ENCODE measurements around the gene SHPK. TPM values are rescaled to one million over a fixed set of nuclear protein-coding genes. Genes with fewer than 3 reads are reported as not detected.

SHPK gene
- total and polyA plus RNA-seq, 4 donors = 9.3 to 66.6 (median 17.0) TPM

DNA sequence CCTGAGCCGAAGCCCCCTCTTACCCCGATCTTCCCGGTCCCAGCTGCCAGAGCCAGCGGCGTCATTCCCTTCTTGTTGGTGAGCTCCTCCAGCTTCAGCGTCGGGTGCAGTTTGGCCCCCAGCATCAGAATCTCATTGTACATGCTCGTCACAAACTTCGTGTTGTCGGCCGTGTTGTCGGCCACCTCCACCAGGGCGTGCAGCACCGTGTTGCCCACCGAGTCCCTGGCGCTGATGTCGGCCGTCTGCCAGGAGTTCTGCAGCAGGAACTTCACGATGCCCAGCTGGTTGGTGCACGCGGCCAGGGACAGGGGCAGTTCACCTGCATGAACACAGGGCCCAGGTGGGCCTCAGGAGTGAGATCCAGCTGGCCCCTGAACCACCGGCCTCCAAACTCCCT, 46.3 kb downstream of the SHPK start:
- TF ChIP-seq RAD21 (IDR thresholded peaks at IDR 0.05) (no peak), TAF1 (conservative IDR thresholded peaks at IDR 0.05) (no peak), GABPA (IDR thresholded peaks at IDR 0.05 in 1 of 2, conservative IDR thresholded peaks at IDR 0.05 in 1 of 2) (no peak), HNF4G (IDR thresholded peaks at IDR 0.05) (no peak), YY1 (IDR thresholded peaks at IDR 0.05) (no peak), NR2F2 (IDR thresholded peaks at IDR 0.05) (no peak), EGR1 (IDR thresholded peaks at IDR 0.05; ENCODE audit: low read depth in 2 of 2) (no peak)
- TF ChIP-seq, protein P1, sequence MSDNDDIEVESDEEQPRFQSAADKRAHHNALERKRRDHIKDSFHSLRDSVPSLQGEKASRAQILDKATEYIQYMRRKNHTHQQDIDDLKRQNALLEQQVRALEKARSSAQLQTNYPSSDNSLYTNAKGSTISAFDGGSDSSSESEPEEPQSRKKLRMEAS (IDR thresholded peaks at IDR 0.05) = no peak
- TF ChIP-seq, protein P2, sequence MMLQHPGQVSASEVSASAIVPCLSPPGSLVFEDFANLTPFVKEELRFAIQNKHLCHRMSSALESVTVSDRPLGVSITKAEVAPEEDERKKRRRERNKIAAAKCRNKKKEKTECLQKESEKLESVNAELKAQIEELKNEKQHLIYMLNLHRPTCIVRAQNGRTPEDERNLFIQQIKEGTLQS (IDR thresholded peaks at IDR 0.05) = no peak
- TF ChIP-seq, protein P3, sequence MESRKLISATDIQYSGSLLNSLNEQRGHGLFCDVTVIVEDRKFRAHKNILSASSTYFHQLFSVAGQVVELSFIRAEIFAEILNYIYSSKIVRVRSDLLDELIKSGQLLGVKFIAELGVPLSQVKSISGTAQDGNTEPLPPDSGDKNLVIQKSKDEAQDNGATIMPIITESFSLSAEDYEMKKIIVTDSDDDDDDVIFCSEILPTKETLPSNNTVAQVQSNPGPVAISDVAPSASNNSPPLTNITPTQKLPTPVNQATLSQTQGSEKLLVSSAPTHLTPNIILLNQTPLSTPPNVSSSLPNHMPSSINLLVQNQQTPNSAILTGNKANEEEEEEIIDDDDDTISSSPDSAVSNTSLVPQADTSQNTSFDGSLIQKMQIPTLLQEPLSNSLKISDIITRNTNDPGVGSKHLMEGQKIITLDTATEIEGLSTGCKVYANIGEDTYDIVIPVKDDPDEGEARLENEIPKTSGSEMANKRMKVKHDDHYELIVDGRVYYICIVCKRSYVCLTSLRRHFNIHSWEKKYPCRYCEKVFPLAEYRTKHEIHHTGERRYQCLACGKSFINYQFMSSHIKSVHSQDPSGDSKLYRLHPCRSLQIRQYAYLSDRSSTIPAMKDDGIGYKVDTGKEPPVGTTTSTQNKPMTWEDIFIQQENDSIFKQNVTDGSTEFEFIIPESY (IDR thresholded peaks at IDR 0.05) = no peak
- TF ChIP-seq, protein P4, sequence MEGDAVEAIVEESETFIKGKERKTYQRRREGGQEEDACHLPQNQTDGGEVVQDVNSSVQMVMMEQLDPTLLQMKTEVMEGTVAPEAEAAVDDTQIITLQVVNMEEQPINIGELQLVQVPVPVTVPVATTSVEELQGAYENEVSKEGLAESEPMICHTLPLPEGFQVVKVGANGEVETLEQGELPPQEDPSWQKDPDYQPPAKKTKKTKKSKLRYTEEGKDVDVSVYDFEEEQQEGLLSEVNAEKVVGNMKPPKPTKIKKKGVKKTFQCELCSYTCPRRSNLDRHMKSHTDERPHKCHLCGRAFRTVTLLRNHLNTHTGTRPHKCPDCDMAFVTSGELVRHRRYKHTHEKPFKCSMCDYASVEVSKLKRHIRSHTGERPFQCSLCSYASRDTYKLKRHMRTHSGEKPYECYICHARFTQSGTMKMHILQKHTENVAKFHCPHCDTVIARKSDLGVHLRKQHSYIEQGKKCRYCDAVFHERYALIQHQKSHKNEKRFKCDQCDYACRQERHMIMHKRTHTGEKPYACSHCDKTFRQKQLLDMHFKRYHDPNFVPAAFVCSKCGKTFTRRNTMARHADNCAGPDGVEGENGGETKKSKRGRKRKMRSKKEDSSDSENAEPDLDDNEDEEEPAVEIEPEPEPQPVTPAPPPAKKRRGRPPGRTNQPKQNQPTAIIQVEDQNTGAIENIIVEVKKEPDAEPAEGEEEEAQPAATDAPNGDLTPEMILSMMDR (IDR thresholded peaks at IDR 0.05; ENCODE audit: low read depth, low read length, missing input control) = no peak
- Histone ChIP-seq H3K36me3 (ENCODE audit: control insufficient read depth in 4 of 4, insufficient read depth in 3 of 4, low read depth in 1 of 4, low read length in 3 of 4) (peaks cover 15 to 74% (median 37%) of the 10 kb centered on the region in 4 donors), H3K4me1 (ENCODE audit: control insufficient read depth in 4 of 4, insufficient read depth in 4 of 4, low read length in 3 of 4) (no peaks in the 10 kb centered on the region), H3K9me3 (ENCODE audit: control insufficient read depth in 4 of 4, low read length in 3 of 4) (no peaks in the 10 kb centered on the region), H3K4me3 (ENCODE audit: low read depth in 1 of 3, low read length in 3 of 3) (no peak overlapping the region), H3K27ac (ENCODE audit: low read depth in 1 of 2, low read length in 2 of 2) (no peak overlapping the region), H3K9ac (ENCODE audit: low read depth in 1 of 2, low read length in 2 of 2) (no peak overlapping the region), H3K27me3 (ENCODE audit: control insufficient read depth in 4 of 4, insufficient read depth in 4 of 4, low read length in 3 of 4) (no peaks in the 10 kb centered on the region)
- no peak for DNase-seq (ENCODE audit: low spot score)
- 98% methylated on average over 22 of the region's 22 CpGs for WGBS

DNA sequence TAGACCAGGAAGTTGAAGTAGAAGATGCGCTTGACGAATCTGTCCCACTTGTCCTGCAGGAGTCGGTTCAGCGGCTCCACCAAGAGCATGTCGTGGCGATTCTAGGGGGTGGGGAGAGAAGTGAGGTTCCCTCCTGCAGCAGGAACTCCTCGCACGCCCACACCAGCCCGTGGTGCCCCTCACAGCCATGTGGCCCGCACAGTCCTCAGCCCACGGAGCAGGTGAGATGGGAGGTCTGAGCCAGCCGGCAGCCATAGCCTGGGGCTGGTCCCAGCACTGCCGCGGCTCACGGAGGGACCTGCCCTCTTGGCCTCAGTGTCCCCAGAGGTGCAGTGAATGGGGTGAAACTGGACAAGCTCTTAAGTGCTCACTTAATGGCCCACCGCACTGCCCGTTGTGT, 50.2 kb downstream of the SHPK start:
- Histone ChIP-seq H3K4me3 (ENCODE audit: low read depth in 1 of 3, low read length in 3 of 3) (no peak overlapping the region), H3K4me1 (ENCODE audit: control insufficient read depth in 4 of 4, insufficient read depth in 4 of 4, low read length in 3 of 4) (no peaks in the 10 kb centered on the region), H3K9me3 (ENCODE audit: control insufficient read depth in 4 of 4, low read length in 3 of 4) (no peaks in the 10 kb centered on the region), H3K27me3 (ENCODE audit: control insufficient read depth in 4 of 4, insufficient read depth in 4 of 4, low read length in 3 of 4) (no peaks in the 10 kb centered on the region), H3K36me3 (ENCODE audit: control insufficient read depth in 4 of 4, insufficient read depth in 3 of 4, low read depth in 1 of 4, low read length in 3 of 4) (peaks cover 14 to 67% (median 40%) of the 10 kb centered on the region in 4 donors), H3K9ac (ENCODE audit: low read depth in 1 of 2, low read length in 2 of 2) (no peak overlapping the region), H3K27ac (ENCODE audit: low read depth in 1 of 2, low read length in 2 of 2) (no peak overlapping the region)
- 97% methylated on average over 17 of the region's 17 CpGs for WGBS
- DNase-seq (ENCODE audit: low spot score) = no peak
- no peak for TF ChIP-seq HNF4G (IDR thresholded peaks at IDR 0.05)
- TF ChIP-seq SP1 (IDR thresholded peaks at IDR 0.05) = no peak
- no peak for TF ChIP-seq EGR1 (IDR thresholded peaks at IDR 0.05; ENCODE audit: low read depth in 2 of 2)
- TF ChIP-seq, protein P3 (IDR thresholded peaks at IDR 0.05) = no peak
- TF ChIP-seq TAF1 (conservative IDR thresholded peaks at IDR 0.05) = no peak
- TF ChIP-seq, protein P5, sequence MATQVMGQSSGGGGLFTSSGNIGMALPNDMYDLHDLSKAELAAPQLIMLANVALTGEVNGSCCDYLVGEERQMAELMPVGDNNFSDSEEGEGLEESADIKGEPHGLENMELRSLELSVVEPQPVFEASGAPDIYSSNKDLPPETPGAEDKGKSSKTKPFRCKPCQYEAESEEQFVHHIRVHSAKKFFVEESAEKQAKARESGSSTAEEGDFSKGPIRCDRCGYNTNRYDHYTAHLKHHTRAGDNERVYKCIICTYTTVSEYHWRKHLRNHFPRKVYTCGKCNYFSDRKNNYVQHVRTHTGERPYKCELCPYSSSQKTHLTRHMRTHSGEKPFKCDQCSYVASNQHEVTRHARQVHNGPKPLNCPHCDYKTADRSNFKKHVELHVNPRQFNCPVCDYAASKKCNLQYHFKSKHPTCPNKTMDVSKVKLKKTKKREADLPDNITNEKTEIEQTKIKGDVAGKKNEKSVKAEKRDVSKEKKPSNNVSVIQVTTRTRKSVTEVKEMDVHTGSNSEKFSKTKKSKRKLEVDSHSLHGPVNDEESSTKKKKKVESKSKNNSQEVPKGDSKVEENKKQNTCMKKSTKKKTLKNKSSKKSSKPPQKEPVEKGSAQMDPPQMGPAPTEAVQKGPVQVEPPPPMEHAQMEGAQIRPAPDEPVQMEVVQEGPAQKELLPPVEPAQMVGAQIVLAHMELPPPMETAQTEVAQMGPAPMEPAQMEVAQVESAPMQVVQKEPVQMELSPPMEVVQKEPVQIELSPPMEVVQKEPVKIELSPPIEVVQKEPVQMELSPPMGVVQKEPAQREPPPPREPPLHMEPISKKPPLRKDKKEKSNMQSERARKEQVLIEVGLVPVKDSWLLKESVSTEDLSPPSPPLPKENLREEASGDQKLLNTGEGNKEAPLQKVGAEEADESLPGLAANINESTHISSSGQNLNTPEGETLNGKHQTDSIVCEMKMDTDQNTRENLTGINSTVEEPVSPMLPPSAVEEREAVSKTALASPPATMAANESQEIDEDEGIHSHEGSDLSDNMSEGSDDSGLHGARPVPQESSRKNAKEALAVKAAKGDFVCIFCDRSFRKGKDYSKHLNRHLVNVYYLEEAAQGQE (IDR thresholded peaks at IDR 0.05) = no peak
- TF ChIP-seq RAD21 (IDR thresholded peaks at IDR 0.05) = no peak
- no peak for TF ChIP-seq NR2F2 (IDR thresholded peaks at IDR 0.05)
- TF ChIP-seq, protein P4 (IDR thresholded peaks at IDR 0.05; ENCODE audit: low read depth, low read length, missing input control) = no peak
- TF ChIP-seq RXRA (IDR thresholded peaks at IDR 0.05) = no peak
- no peak for TF ChIP-seq FOXA1 (IDR thresholded peaks at IDR 0.05)
